ENCODE data around the gene TNNT3. TPM values are rescaled to one million over a fixed set of nuclear protein-coding genes. Genes with fewer than 3 reads are reported as not detected.

TNNT3 gene
- total and polyA plus RNA-seq, 2 experiments from 2014 or later, result not detected

GRCh38 chr11:1924181-1924580, 4.7 kb downstream of the TNNT3 start:
- WGBS, 2 experiments (ENCODE audit: low coverage in 1 of 2, low lambda C conversion rate in 2 of 2, missing lambda C conversion rate in 2 of 2), result 75% methylated on average over 17 of the region's 17 CpGs

GRCh38 chr11:1924646-1925372, 5.3 kb downstream of the TNNT3 start:
- TF ChIP-seq EZH2phosphoT487 (IDR thresholded peaks at IDR 0.05; ENCODE audit: insufficient read depth, low read depth), result no peak
- TF ChIP-seq EZH2 (IDR thresholded peaks at IDR 0.05; ENCODE audit: insufficient read depth, poor library complexity, severe bottlenecking), result no peak
- in situ Hi-C loops (cut with MboI), result no loop called here
- no peak for DNase-seq

More at GRCh38 chr11:1924181-1924580, 4.7 kb downstream of the TNNT3 start:
- in situ Hi-C loops (cut with MboI), result no loop called here
- TF ChIP-seq EZH2phosphoT487 (IDR thresholded peaks at IDR 0.05; ENCODE audit: insufficient read depth, low read depth) (no peak), EZH2 (IDR thresholded peaks at IDR 0.05; ENCODE audit: insufficient read depth, poor library complexity, severe bottlenecking) (no peak)
- Histone ChIP-seq H3K79me2 (ENCODE audit: insufficient read depth) (no peaks in the 10 kb centered on the region), H4K20me1 (ENCODE audit: insufficient read depth) (no peaks in the 10 kb centered on the region), H3K27me3 (replicated peaks; ENCODE audit: insufficient read depth) (no peaks in the 10 kb centered on the region), H3K9me3 (ENCODE audit: low read depth) (no peaks in the 10 kb centered on the region), H3K9ac (no peak overlapping the region), H3K4me1 (ENCODE audit: insufficient read depth) (no peaks in the 10 kb centered on the region), H3K9me2 (ENCODE audit: insufficient read depth) (no peaks in the 10 kb centered on the region), H3K36me3 (ENCODE audit: low read depth) (no peaks in the 10 kb centered on the region), H3K4me2 (ENCODE audit: unreplicated experiment) (no peak overlapping the region), H3F3A (ENCODE audit: insufficient read depth) (no peaks in the 10 kb centered on the region), H3K27ac (no peak overlapping the region), H2AFZ (no peak overlapping the region), H3K4me3 (no peak overlapping the region)
- DNase-seq, result no peak

DNA sequence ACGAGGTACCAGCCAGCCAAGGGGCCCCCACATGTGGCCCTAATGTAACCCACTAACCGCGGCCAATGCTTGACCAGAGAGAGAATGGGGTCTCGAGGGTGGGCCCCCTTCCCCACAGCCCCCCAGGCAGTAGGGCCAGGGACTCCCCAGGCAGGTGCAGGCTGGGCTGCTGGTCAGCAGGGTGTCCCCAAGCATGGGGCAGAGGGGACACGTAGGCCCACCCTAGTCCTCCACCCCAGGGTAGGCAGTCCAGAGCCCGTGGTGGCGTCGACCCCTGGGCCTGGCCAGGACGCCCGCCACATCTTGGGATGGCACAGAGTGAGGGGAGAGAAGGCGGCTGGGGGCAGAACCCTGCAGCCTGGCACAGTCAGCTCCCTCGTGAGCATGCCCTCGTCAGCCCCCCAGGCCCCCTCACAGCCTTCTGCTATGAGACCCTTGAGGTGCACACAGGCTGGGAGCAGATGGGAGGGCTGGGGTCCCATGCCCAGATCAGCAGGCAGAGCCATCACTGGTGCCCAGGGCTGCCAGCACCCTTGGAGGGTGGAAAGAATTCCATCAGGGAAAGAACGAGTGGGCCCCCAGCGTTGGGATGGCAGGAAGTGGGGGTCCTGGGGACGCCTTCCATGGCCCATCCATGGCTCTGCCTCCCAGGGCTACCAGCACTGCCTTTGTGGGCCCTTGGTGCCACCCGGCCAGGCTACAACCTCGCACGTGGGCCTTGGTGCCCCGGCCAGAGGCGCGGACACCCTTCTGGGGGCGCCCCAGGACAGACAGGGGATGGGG, 6.1 kb downstream of the TNNT3 start:
- in situ Hi-C loops (cut with MboI), result no loop called here
- TF ChIP-seq EZH2 (IDR thresholded peaks at IDR 0.05; ENCODE audit: insufficient read depth, poor library complexity, severe bottlenecking), result no peak
- TF ChIP-seq EZH2phosphoT487 (IDR thresholded peaks at IDR 0.05; ENCODE audit: insufficient read depth, low read depth), result no peak
- WGBS, 2 experiments (ENCODE audit: low coverage in 1 of 2, low lambda C conversion rate in 2 of 2, missing lambda C conversion rate in 2 of 2), result 62 to 66% methylated on average over 18 to 23 of the region's 23 CpGs
- H3K9me3 ChIP-seq (ENCODE audit: low read depth), result no peaks in the 10 kb centered on the region
- H3F3A ChIP-seq (ENCODE audit: insufficient read depth), result no peaks in the 10 kb centered on the region
- no peak overlapping the region for H3K27ac ChIP-seq
- H3K27me3 ChIP-seq (replicated peaks; ENCODE audit: insufficient read depth), result no peaks in the 10 kb centered on the region
- H3K9me2 ChIP-seq (ENCODE audit: insufficient read depth), result no peaks in the 10 kb centered on the region
- H3K9ac ChIP-seq, result no peak overlapping the region
- DNase-seq, result no peak
- no peak overlapping the region for H3K4me3 ChIP-seq
- H3K36me3 ChIP-seq (ENCODE audit: low read depth), result no peaks in the 10 kb centered on the region
- H2AFZ ChIP-seq, result no peak overlapping the region
- no peak overlapping the region for H3K4me2 ChIP-seq (ENCODE audit: unreplicated experiment)
- no peaks in the 10 kb centered on the region for H3K79me2 ChIP-seq (ENCODE audit: insufficient read depth)
- no peaks in the 10 kb centered on the region for H3K4me1 ChIP-seq (ENCODE audit: insufficient read depth)
- no peaks in the 10 kb centered on the region for H4K20me1 ChIP-seq (ENCODE audit: insufficient read depth)

More at GRCh38 chr11:1924646-1925372, 5.3 kb downstream of the TNNT3 start:
- 68 to 74% methylated on average over 19 to 21 of the region's 21 CpGs for WGBS, 2 experiments (ENCODE audit: low coverage in 1 of 2, low lambda C conversion rate in 2 of 2, missing lambda C conversion rate in 2 of 2)
- H3K9me3 ChIP-seq (ENCODE audit: low read depth), result no peaks in the 10 kb centered on the region
- H3K79me2 ChIP-seq (ENCODE audit: insufficient read depth), result no peaks in the 10 kb centered on the region
- H3K36me3 ChIP-seq (ENCODE audit: low read depth), result no peaks in the 10 kb centered on the region
- no peaks in the 10 kb centered on the region for H4K20me1 ChIP-seq (ENCODE audit: insufficient read depth)
- H3K4me3 ChIP-seq, result no peak overlapping the region
- H2AFZ ChIP-seq, result no peak overlapping the region
- H3K27me3 ChIP-seq (replicated peaks; ENCODE audit: insufficient read depth), result no peaks in the 10 kb centered on the region
- no peaks in the 10 kb centered on the region for H3K4me1 ChIP-seq (ENCODE audit: insufficient read depth)
- no peak overlapping the region for H3K27ac ChIP-seq
- H3K9ac ChIP-seq, result no peak overlapping the region
- H3F3A ChIP-seq (ENCODE audit: insufficient read depth), result no peaks in the 10 kb centered on the region
- H3K9me2 ChIP-seq (ENCODE audit: insufficient read depth), result no peaks in the 10 kb centered on the region
- no peak overlapping the region for H3K4me2 ChIP-seq (ENCODE audit: unreplicated experiment)

GRCh38 chr11:1926156-1927025, 6.9 kb downstream of the TNNT3 start:
- 75 to 82% methylated on average over 40 to 41 of the region's 41 CpGs for WGBS, 2 experiments (ENCODE audit: low coverage in 1 of 2, low lambda C conversion rate in 2 of 2, missing lambda C conversion rate in 2 of 2)
- H2AFZ ChIP-seq, result no peak overlapping the region
- no peaks in the 10 kb centered on the region for H3K36me3 ChIP-seq (ENCODE audit: low read depth)
- no peaks in the 10 kb centered on the region for H3K79me2 ChIP-seq (ENCODE audit: insufficient read depth)
- DNase-seq, result no peak
- no peaks in the 10 kb centered on the region for H3K9me2 ChIP-seq (ENCODE audit: insufficient read depth)
- in situ Hi-C loops (cut with MboI), result no loop called here
- no peak overlapping the region for H3K4me3 ChIP-seq
- no peaks in the 10 kb centered on the region for H3K9me3 ChIP-seq (ENCODE audit: low read depth)
- H3F3A ChIP-seq (ENCODE audit: insufficient read depth), result no peaks in the 10 kb centered on the region
- H4K20me1 ChIP-seq (ENCODE audit: insufficient read depth), result no peaks in the 10 kb centered on the region
- H3K4me2 ChIP-seq (ENCODE audit: unreplicated experiment), result no peak overlapping the region
- H3K9ac ChIP-seq, result no peak overlapping the region
- H3K27me3 ChIP-seq (replicated peaks; ENCODE audit: insufficient read depth), result 0 out of 2 replicates have a peak, but pooled peaks cover 4% of the 10 kb centered on the region
- H3K27ac ChIP-seq, result no peak overlapping the region
- H3K4me1 ChIP-seq (ENCODE audit: insufficient read depth), result no peaks in the 10 kb centered on the region
- TF ChIP-seq EZH2 (IDR thresholded peaks at IDR 0.05; ENCODE audit: insufficient read depth, poor library complexity, severe bottlenecking) (no peak), EZH2phosphoT487 (IDR thresholded peaks at IDR 0.05; ENCODE audit: insufficient read depth, low read depth) (no peak)
